Non-pigmented ciliary epithelial cell (primary cell): Measurements from ENCODE around the gene DSCAML1.
A peak's percentile ranks its signal among the peaks of the same experiment; 100 is the strongest.
"Not testable (repeated sequence)": the region's sequence is repeated elsewhere in the genome, so short reads cannot be mapped to it uniquely, and the experiment has no call there.

Source experiments
- DNase-seq: peaks from one replicate; pipeline ENCODE4 v3.0.0-alpha.2; 2010; ENCODE audit warnings: low read depth

Gene DSCAML1

DNA sequence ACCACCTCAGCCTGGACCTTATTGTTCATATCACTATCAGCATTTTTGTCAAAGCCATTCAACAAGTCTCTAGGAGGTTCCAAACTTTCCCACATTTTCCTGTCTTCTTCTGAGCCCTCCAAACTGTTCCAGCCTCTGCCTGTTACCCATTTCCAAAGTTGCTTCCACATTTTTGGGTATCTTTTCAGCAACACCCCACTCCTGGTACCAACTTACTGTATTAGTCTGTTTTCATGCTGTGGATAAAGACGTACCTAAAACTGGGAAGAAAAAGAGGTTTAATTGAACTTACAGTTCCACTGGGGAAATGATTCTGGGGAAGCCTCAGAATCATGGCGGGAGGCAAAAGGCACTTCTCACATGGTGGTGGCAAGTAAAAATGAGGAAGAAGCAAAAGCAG, 391.1 kb downstream of the DSCAML1 start:
- DNase-seq: not testable (repeated sequence)

DNA sequence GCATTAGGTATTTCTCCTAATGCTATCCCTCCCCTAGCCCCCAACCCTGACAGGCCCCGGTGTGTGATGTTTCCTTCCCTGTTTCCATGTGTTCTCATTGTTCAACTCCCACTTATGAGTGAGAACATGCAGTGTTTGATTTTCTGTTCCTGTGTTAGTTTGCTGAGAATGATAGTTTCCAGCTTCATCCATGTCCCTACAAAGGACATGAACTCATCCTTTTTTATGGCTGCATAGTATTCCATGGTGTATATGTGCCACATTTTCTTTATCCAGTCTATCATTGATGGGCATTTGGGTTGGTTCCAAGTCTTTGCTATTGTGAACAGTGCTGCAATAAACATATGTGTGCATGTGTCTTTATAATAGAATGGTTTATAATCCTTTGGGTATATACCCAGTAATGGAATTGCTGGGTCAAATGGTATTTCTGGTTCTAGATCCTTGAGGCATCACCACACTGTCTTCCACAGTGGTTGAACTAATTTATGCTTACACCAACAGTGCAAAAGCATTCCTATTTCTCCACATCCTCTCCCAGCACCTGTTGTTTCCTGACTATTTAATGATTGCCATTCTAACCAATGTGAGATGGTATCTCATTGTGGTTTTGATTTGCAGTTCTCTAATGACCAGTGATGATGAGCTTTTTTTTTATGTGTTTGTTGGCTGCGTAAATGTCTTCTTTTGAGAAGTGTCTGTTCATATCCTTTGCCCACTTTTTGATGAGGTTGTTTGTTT, 397.7 kb downstream of the DSCAML1 start:
- not testable (repeated sequence) for DNase-seq

DNA sequence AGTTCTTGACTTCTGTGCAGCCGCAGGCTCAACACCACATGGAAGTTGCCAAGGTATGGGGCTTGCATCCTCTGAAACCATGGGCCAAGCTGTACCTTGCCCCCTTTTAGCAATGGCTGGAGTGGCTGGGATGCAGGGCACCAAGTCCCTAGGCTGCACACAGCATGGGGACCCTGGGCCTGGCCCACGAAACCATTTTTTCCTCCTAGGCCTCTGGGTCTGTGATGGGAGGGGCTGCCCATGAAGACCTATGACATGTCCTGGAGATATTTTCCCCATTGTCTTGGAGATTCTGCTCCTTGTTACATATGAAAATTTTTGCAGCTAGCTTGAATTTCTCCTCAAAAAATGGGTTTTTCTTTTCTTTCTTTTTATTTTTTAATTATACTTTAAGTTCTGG, 398.4 kb downstream of the DSCAML1 start:
- not testable (repeated sequence) for DNase-seq

GRCh38 chr11:117396970-117397369, 400.0 kb downstream of the DSCAML1 start:
- no peak for DNase-seq

- DNase-seq: no peak
Observed at GRCh38 chr11:117395476-117395875, 401.5 kb downstream of the DSCAML1 start.

DNA sequence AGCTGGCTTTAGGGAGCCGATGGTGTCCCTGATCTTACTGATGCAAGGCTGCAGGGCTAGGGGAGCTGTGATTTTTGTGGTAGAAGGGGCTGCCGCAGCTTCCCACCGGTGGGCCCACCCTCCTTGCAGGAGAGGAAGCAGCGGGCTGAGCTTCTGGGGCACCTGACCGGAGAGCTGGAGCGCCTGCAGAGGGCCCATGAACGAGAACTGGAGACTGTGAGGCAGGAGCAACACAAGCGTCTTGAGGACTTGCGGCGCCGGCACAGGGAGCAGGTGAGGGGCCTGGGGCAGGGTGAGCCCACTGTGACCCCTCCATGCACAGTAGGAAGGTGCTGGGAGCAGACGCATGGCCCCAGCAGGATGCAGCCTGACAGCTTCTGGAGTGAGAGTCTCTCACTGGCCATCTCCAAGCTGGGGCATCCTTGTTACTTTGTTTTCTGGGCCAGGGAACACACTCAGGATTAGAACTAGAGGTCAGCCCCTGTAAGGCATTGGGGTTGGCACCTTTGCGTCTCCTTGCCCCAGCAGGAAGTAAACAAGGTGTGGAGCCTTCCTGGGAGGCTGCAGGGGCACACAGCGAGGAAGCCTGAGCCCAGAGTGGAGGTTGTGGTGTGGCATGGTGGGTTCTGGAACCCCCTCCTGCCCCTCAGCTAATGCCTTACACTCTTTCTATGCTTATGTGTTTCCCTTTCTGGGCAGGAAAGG, 402.6 kb downstream of the DSCAML1 start:
- no peak for DNase-seq

DNA sequence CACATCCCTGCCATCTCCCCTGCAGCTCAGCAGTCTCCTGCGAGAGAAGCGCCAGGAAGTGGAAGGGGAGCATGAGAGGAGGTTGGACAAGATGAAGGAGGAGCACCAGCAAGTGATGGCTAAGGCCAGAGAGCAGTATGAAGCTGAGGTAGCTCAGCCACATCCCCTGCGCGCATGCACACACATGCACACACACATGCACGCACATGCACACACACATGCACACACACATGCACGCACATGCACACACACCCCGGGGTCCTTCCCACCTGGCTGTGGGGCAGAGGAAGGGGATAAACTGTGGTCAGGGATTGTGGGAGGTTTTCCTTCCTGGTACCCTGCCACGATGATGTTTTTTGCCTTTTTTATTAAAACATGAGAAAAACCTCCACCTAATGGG, 404.0 kb downstream of the DSCAML1 start:
- DNase-seq: no peak

GRCh38 chr11:117392001-117392690, 404.9 kb downstream of the DSCAML1 start:
- DNase-seq: no peak

GRCh38 chr11:117391181-117391580, 405.8 kb downstream of the DSCAML1 start:
- DNase-seq: no peak

GRCh38 chr11:117390743-117391142, 406.3 kb downstream of the DSCAML1 start:
- DNase-seq: no peak

GRCh38 chr11:117387992-117388755, 408.8 kb downstream of the DSCAML1 start:
- DNase-seq: peak; percentile 22

DNA sequence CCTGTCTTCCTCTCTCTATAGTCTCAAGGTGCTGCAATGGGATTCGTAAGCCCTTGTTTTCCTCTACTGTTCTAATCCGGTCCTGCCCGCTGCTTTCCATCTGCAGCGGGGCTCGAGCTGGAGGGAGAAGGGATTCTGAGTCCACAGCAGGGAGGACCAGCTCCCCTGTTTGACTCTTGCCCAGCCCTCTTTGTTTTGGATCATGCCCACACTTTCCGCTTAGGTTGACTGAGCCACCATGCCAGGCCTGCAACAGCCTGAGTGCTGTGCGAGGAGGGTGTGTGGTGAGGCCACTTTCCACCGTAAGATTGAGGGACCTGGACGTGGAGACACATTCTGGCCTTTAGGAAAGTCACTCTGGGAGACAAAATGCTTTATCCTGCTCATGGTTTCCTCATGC, 411.1 kb downstream of the DSCAML1 start:
- DNase-seq: no peak

GRCh38 chr11:117385471-117385870, 411.5 kb downstream of the DSCAML1 start:
- DNase-seq: no peak

- peak; percentile 79 for DNase-seq
Observed at GRCh38 chr11:117384045-117384444, 413.0 kb downstream of the DSCAML1 start.

DNA sequence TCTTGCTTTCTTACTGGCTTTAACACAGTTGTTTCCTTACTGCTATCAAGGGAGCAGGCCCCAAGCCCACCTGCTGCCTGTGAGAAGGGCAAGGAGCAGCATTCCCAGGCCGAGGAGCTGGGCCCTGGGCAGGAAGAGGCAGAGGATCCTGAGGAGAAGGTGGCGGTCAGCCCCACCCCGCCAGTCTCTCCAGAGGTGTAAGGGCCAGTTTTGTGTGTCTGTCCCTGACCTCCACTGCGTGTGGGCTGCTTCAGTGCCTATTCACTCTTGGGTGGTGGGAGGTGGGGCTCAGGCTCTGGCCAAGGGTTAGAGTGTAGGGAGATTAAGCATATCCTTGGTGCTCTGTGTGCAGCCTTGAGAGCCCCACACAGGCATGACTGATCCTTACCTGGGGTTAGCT, 414.3 kb downstream of the DSCAML1 start:
- DNase-seq: no peak

DNA sequence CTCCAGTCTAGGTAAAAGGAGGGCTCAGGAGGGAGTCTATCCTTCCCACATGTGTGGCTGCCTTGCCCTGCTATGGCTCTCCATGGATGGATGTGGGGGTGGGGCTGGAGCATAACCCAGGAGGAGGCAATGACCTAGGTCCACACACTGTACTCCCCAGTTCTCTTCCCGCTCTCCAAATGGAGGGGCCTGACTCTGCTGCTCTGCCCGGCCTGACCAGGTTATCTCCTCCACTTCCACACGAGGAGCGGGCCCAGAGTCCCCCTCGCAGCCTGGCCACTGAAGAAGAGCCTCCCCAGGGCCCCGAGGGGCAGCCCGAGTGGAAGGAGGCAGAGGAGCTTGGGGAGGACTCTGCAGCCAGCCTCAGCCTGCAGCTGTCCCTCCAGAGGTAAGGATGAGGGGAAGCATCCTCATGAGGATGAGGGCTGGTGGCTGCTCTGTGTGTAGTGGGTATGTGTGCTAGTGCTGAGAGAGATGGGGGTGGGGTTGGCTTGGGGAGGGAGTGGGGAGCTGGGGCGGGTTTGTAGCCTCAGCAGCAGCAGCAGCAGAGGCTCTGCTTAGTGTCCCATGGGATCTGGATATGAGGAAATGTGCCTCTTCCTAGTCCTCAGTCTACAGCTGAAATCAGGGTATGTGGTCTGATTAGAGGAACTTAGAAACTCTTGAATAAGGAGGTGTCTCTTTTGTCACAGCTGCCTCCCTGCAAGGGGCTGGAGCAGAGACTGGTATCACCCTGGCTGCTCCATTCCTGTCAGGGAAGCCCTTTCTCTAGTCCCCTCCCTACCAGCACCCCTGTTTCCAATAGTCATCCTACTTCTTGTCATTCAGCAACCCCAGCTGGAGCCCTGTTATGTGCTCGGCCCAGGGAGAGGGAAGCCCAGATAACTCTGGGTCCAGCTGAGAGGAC, 415.3 kb downstream of the DSCAML1 start:
- no peak for DNase-seq

GRCh38 chr11:117380676-117381075, 416.3 kb downstream of the DSCAML1 start:
- DNase-seq: no peak

GRCh38 chr11:117378976-117379865, 417.8 kb downstream of the DSCAML1 start:
- DNase-seq: no peak
